HepG2 (cell line): Measurements from ENCODE around the gene ZNF248. TPM values are rescaled to one million over a fixed set of nuclear protein-coding genes. Genes with fewer than 3 reads are reported as not detected.

ENCODE experiments used
- ATAC-seq: fragments of 200-7000 bp; cut with Tn5 transposase; 3 replicates; pipeline ENCODE4 v1.9.1; 2020; ENCODE audit warnings: mild to moderate bottlenecking, moderate library complexity
- BruUV-seq: library from RNA; stranded (reverse); fragments of 400-500 nt; replicated peaks from 2 replicates; lab custom pipeline; 2021; lab: Mats Ljungman, UMichigan
- CTCF ChIA-PET: fragments of 300-600 bp; formaldehyde crosslinking; extraction: SDS; loops from one replicate; lab custom pipeline; 2021; ENCODE audit warnings: low total read pairs, inconsistent platforms, low intra/inter-chr PET ratio; lab: Yijun Ruan, JAX
- POLR2A ChIA-PET: fragments of 350-600 bp; sonication (Branson Sonifier 250); formaldehyde crosslinking; loops from one replicate; lab custom pipeline; 2020; ENCODE audit warnings: antibody characterized with exemption, inconsistent platforms; lab: Yijun Ruan, JAX
- DNase-seq: peaks from one replicate; pipeline ENCODE4 v3.0.0-alpha.2; 2015; ENCODE audit warnings: low spot score
- FAIRE-seq: peaks from 3 replicates; lab custom pipeline; 2011; peaks lifted over from hg19 to GRCh38; lab: Jason Lieb, UNC
- H2AFZ ChIP-seq: one replicate; pipeline ENCODE4 v1.6.1; 2011; ENCODE audit warnings: low read length, inconsistent platforms
- H3K27ac ChIP-seq: fragments of 300-600 bp; 3 replicates; pipeline ENCODE4 v1.8.0; 2011; ENCODE audit warnings: mixed run types, mild to moderate bottlenecking, mixed read lengths, low read length, inconsistent platforms; ENCODE audit not compliant: insufficient read depth; ENCODE audit errors: extremely low read length
- H3K27me3 ChIP-seq, 2 experiments: fragments of 200-600 bp in 1 of 2; 2 replicates in 1 of 2; 3 replicates in 1 of 2; pipeline versions ENCODE4 v1.6.0 to v1.8.0; 2011; ENCODE audit warnings: low read length in 2 of 2, mild to moderate bottlenecking in 2 of 2, moderate library complexity in 2 of 2, inconsistent platforms in 1 of 2; ENCODE audit not compliant: insufficient read depth in 2 of 2, control insufficient read depth in 1 of 2
- H3K36me3 ChIP-seq, 2 experiments: fragments of 200-600 bp in 1 of 2; replicated peaks in 1 of 2; 2 replicates in 1 of 2; 3 replicates in 1 of 2; pipeline versions ENCODE4 v1.5.1 to v1.8.0; 2011; ENCODE audit warnings: low read length in 2 of 2, inconsistent platforms in 1 of 2; ENCODE audit not compliant: insufficient read depth in 2 of 2, control insufficient read depth in 1 of 2
- H3K4me1 ChIP-seq: 2 replicates; pipeline ENCODE4 v1.5.1; 2012; ENCODE audit warnings: low read length, inconsistent platforms; ENCODE audit not compliant: insufficient read depth
- H3K4me2 ChIP-seq: 2 replicates; pipeline ENCODE4 v1.6.0; 2011; ENCODE audit warnings: low read depth, low read length, inconsistent platforms
- H3K4me3 ChIP-seq, 3 experiments: fragments of 200-600 bp in 1 of 3; sonication (generic), shearing (Covaris generic) in 1 of 3; replicated peaks in 1 of 3; 2 replicates each; pipeline ENCODE4 v1.5.1; 2011 to 2016; ENCODE audit warnings: low read length in 3 of 3, inconsistent platforms in 2 of 3, low read depth in 2 of 3, mild to moderate bottlenecking in 2 of 3, control low read depth in 1 of 3, mixed read lengths in 1 of 3; ENCODE audit not compliant: insufficient read depth in 1 of 3
- H3K79me2 ChIP-seq: one replicate; pipeline ENCODE4 v1.6.1; 2011; ENCODE audit warnings: low read length, inconsistent platforms; ENCODE audit not compliant: insufficient read depth
- H3K9ac ChIP-seq: 2 replicates; pipeline ENCODE4 v1.6.0; 2011; ENCODE audit warnings: mild to moderate bottlenecking, low read depth, low read length, inconsistent platforms; ENCODE audit not compliant: insufficient read depth
- H3K9me3 ChIP-seq: 2 replicates; pipeline ENCODE4 v1.5.1; 2012; ENCODE audit warnings: mild to moderate bottlenecking, low read length
- H4K20me1 ChIP-seq: 2 replicates; pipeline ENCODE4 v1.6.0; 2011; ENCODE audit warnings: inconsistent platforms, mild to moderate bottlenecking, low read length, moderate library complexity; ENCODE audit not compliant: insufficient read depth
- BORCS8-MEF2B ChIP-seq: sonication (generic); formaldehyde crosslinking; IDR thresholded peaks from 2 replicates; pipeline ENCODE4 v1.8.0; 2022; ENCODE audit warnings: mild to moderate bottlenecking, missing genetic modification reagents
- CEBPG ChIP-seq: IDR thresholded peaks from 2 replicates; pipeline ENCODE4 v1.6.1; 2016
- GABPA ChIP-seq, 2 experiments: IDR thresholded peaks; 2 replicates each; pipeline ENCODE4 v1.6.1; 2011 to 2016; ENCODE audit warnings: low read depth in 2 of 2, low read length in 1 of 2, missing biosample characterization in 1 of 2, missing genetic modification characterization in 1 of 2
- HMG20A ChIP-seq: IDR thresholded peaks from 2 replicates; pipeline ENCODE4 v1.6.1; 2016; ENCODE audit warnings: borderline replicate concordance
- KLF6 ChIP-seq: IDR thresholded peaks from 2 replicates; pipeline ENCODE4 v1.8.0; 2016; ENCODE audit warnings: missing biosample characterization, missing genetic modification reagents
- MIER2 ChIP-seq: IDR thresholded peaks from 2 replicates; pipeline ENCODE4 v1.6.1; 2016; ENCODE audit warnings: missing biosample characterization, missing genetic modification reagents
- NFAT5 ChIP-seq: sonication (generic); formaldehyde crosslinking; IDR thresholded peaks from 2 replicates; pipeline ENCODE4 v1.4.0; 2020; ENCODE audit warnings: missing genetic modification reagents
- POLR2AphosphoS5 ChIP-seq: IDR thresholded peaks from 2 replicates; pipeline ENCODE4 v1.6.1; 2012; ENCODE audit warnings: low read depth, low read length
- TCF12 ChIP-seq, 2 experiments: fragments of 450-650 bp in 1 of 2; sonication (generic) in 1 of 2; formaldehyde crosslinking in 1 of 2; IDR thresholded peaks; 2 replicates each; pipeline versions ENCODE4 v1.6.1 to v1.8.0; 2017 to 2022; ENCODE audit warnings: antibody characterized with exemption in 1 of 2, mild to moderate bottlenecking in 1 of 2, missing genetic modification reagents in 1 of 2, moderate library complexity in 1 of 2
- THAP7 ChIP-seq: sonication (generic); formaldehyde crosslinking; IDR thresholded peaks from 2 replicates; pipeline ENCODE4 v1.8.1; 2023; ENCODE audit warnings: mild to moderate bottlenecking, missing genetic modification reagents
- TRIM24 ChIP-seq: sonication (generic); formaldehyde crosslinking; IDR thresholded peaks from 2 replicates; pipeline ENCODE4 v1.8.0; 2022; ENCODE audit warnings: mild to moderate bottlenecking, missing genetic modification reagents
- ZNF17 ChIP-seq: sonication (generic); formaldehyde crosslinking; IDR thresholded peaks from 2 replicates; pipeline ENCODE4 v1.5.0; 2020; ENCODE audit warnings: mild to moderate bottlenecking, missing genetic modification reagents
- ZNF282 ChIP-seq: fragments of 450-650 bp; IDR thresholded peaks from 2 replicates; pipeline ENCODE4 v1.6.1; 2018; ENCODE audit not compliant: partially characterized antibody
- ZNF460 ChIP-seq: sonication (generic); formaldehyde crosslinking; IDR thresholded peaks from 2 replicates; pipeline ENCODE4 v1.5.1; 2020; ENCODE audit warnings: missing genetic modification reagents, mild to moderate bottlenecking, borderline replicate concordance
- ZNF607 ChIP-seq: sonication (generic); formaldehyde crosslinking; IDR thresholded peaks from 2 replicates; pipeline ENCODE4 v1.5.1; 2020; ENCODE audit warnings: missing genetic modification reagents, mild to moderate bottlenecking, borderline replicate concordance
- ZNF709 ChIP-seq: sonication (generic); formaldehyde crosslinking; IDR thresholded peaks from 2 replicates; pipeline ENCODE4 v1.5.0; 2020; ENCODE audit warnings: mild to moderate bottlenecking, missing genetic modification reagents
- ZNF784 ChIP-seq: sonication (generic); formaldehyde crosslinking; IDR thresholded peaks from 2 replicates; pipeline ENCODE4 v1.5.1; 2020; ENCODE audit warnings: missing genetic modification reagents, mild to moderate bottlenecking, borderline replicate concordance
- WGBS: methylation state at CpG from one replicate; pipeline ENCODE4 v1.1.6; 2017; ENCODE audit warnings: low lambda C conversion rate; 5-methylcytosine and 5-hydroxymethylcytosine counted together
- in situ Hi-C: cut with HindIII; loops from 2 replicates; pipeline ENCODE4 v1.10.0; 2017; ENCODE audit warnings: low pct_unique_long_range_greater_than_20kb; ENCODE audit not compliant: extremely low pct_ligation_motif_present
- intact Hi-C: fragments of 100-400 bp; cut with micrococcal nuclease; formaldehyde crosslinking; loops from one replicate; pipeline ENCODE4 v1.10.0; 2022; ENCODE audit not compliant: unreplicated experiment
- polyA plus RNA-seq, 8 experiments: library from polyadenylated mRNA; depleted of rRNA in 3 of 8; stranded (reverse) in 7 of 8; unstranded in 1 of 8; fragments of >200 nt; fragmentation: Illumina TruSeq in 4 of 8; extraction: Trizol in 4 of 8; gene quantifications; 2 replicates each; pipeline versions ENCODE4 v1.2.1 to v1.2.3, GENCODE V29; 2011 to 2016; ENCODE audit warnings: low read depth in 4 of 8, missing spikeins in 1 of 8, mixed read lengths in 1 of 8; ENCODE audit not compliant: insufficient read depth in 1 of 8
- total RNA-seq, 5 experiments: library from RNA; depleted of rRNA; stranded (reverse); fragments of >200 nt; fragmentation: Illumina TruSeq; extraction: Trizol; gene quantifications; 2 replicates each; pipeline ENCODE4 v1.2.3, GENCODE V29; 2016; ENCODE audit warnings: low read depth in 1 of 5
- TF ChIP-seq, protein P1 (sequence below): sonication (generic); formaldehyde crosslinking; IDR thresholded peaks from 2 replicates; pipeline ENCODE4 v1.5.1; 2020; ENCODE audit warnings: mild to moderate bottlenecking, missing genetic modification reagents, moderate library complexity

The ZNF248 gene
- total and polyA plus RNA-seq, 2 of the 13 experiments (the other 11 are each of a cell fraction or from before 2014, with no cell fraction given), result 12.8 to 13.3 TPM

- no TSS peak for BruUV-seq
- H3K9ac ChIP-seq, result no peak overlapping the region
- CTCF ChIA-PET, result no interaction called here
- ATAC-seq, result peak; percentile 92
- intact Hi-C loops, result no loop called here
- H2AFZ ChIP-seq, result no peak overlapping the region
- peaks cover 2% of the 10 kb centered on the region; the same call in 1 of the 2 replicates for H3K9me3 ChIP-seq
- H3K79me2 ChIP-seq, result no peaks in the 10 kb centered on the region
- POLR2A ChIA-PET, result interaction anchor here (0.8 kb wide), 1 partner anchor 35 kb away, joined by 4 read pairs; no protein-coding TSS in a partner anchor
- H3K27me3 ChIP-seq, result no peaks in the 10 kb centered on the region
- FAIRE-seq, result peak; percentile 21
- H3K4me3 ChIP-seq, result no peak overlapping the region
- no peaks in the 10 kb centered on the region for H3K36me3 ChIP-seq
- H3K4me1 ChIP-seq, result peaks cover 16% of the 10 kb centered on the region
- H3K27ac ChIP-seq, result peak overlapping the region; percentile 3
- in situ Hi-C loops, result no loop called here
- H3K4me2 ChIP-seq, result no peak overlapping the region
- 0% methylated on average over 2 of the region's 2 CpGs for WGBS
- H4K20me1 ChIP-seq, result no peaks in the 10 kb centered on the region
- peak; percentile 68 for DNase-seq
- TF ChIP-seq HMG20A (CRISPR knock-in tag) (peak; percentile 55; the same call in 1 of the 2 replicates), MIER2 (CRISPR knock-in tag) (no peak), POLR2AphosphoS5 (no peak), ZNF709 (CRISPR knock-in tag) (no peak), THAP7 (CRISPR knock-in tag) (no peak), CEBPG (CRISPR knock-in tag) (0 out of 2 replicates have a peak, but pooled peaks have one; percentile 34), TCF12 (IDR thresholded peaks at IDR 0.05) (no peak), TCF12 (CRISPR knock-in tag; IDR thresholded peaks at IDR 0.05) (no peak), BORCS8-MEF2B (CRISPR knock-in tag) (no peak), NFAT5 (CRISPR knock-in tag) (no peak), ZNF17 (CRISPR knock-in tag) (no peak), ZNF607 (no peak), TRIM24 (CRISPR knock-in tag) (no peak), ZNF282 (no peak), KLF6 (no peak), ZNF460 (CRISPR knock-in tag) (no peak), ZNF784 (no peak), GABPA (IDR thresholded peaks at IDR 0.05; ENCODE audit: low read depth, low read length) (no peak), GABPA (CRISPR knock-in tag; IDR thresholded peaks at IDR 0.05; ENCODE audit: low read depth) (no peak)
- TF ChIP-seq, protein P1, sequence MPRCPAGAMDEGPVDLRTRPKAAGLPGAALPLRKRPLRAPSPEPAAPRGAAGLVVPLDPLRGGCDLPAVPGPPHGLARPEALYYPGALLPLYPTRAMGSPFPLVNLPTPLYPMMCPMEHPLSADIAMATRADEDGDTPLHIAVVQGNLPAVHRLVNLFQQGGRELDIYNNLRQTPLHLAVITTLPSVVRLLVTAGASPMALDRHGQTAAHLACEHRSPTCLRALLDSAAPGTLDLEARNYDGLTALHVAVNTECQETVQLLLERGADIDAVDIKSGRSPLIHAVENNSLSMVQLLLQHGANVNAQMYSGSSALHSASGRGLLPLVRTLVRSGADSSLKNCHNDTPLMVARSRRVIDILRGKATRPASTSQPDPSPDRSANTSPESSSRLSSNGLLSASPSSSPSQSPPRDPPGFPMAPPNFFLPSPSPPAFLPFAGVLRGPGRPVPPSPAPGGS (CRISPR knock-in tag), result no peak
Measured at GRCh38 chr10:37789590-37789989, 67.8 kb downstream of the ZNF248 start.
